ENCODE data around the gene SYNE3.

The SYNE3 gene

GRCh38 chr14:95538801-95539509 is 22.5 kb upstream of the SYNE3 start:
- no peak for DNase-seq

GRCh38 chr14:95537298-95538089 is 21.0 kb upstream of the SYNE3 start:
- DNase-seq = no peak

DNA sequence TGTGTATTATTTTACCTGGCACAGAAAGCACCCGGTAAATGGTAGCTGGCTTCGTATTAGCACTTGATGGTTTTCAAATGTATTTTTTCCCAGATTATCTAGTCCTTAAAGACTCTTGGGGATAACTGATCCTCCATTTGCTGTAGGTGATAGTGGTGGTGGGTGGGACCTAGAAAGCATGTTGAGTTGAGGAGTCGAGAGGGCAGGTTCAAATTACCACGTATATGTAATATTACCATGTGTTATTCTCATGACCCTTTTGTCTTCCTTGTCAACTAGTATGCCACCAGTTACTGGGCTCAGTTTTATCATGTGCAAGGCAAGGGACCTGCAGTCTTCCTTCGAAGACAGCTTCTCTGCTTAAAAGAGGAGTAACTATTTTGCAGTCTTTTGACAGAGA is 20.2 kb upstream of the SYNE3 start:
- peak in 1 of 2 experiments; percentile 31 for DNase-seq

GRCh38 chr14:95536036-95536593 is 19.7 kb upstream of the SYNE3 start:
- no peak for DNase-seq

DNA sequence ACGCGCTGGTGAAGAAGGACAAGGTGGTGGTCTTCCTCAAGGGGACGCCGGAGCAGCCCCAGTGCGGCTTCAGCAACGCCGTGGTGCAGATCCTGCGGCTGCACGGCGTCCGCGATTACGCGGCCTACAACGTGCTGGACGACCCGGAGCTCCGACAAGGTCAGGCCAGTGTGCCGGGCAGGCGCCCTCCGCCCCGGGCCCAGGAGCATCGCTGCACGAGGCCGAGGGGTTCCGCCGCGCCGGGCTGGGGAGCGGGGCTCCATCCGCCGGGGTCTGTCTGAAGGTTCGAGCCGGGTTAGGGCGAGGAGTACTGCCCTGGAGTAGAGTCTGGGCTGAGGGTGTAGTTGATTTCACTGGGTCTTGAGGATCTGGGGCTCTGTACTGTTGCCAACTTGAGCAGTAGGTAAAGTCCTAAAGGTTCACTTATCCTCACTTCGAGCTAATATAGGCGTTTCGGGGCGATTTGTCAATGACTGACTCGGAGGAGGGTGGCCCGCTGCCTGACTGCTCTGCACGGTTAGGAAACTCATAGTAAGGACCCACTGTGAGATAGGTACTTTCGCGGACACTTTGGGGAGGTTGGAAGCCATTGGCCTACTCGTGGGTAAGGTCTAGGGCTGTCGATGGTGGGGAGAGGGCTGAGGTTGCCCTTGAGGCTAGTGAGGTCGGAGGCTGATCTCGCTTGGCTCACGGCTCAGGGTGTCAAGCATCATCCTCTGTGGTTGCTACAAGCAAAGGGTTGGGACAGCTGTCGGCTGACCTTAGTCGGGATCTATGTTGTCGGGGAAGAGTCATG is 19.0 kb upstream of the SYNE3 start:
- DNase-seq = peak in 1 of 2 experiments; percentile 24

- peak; percentile 99 to 100 for DNase-seq
Observed at GRCh38 chr14:95534299-95535225, 18.1 kb upstream of the SYNE3 start, which contains the start of gene GLRX5. Gene GLRX5 (plus strand): TSS chr14:95535050. CDS start chr14:95535090, 40 bp downstream.

- peak in 1 of 2 experiments; percentile 27 for DNase-seq
Observed at GRCh38 chr14:95533822-95534221, 17.4 kb upstream of the SYNE3 start.

DNA sequence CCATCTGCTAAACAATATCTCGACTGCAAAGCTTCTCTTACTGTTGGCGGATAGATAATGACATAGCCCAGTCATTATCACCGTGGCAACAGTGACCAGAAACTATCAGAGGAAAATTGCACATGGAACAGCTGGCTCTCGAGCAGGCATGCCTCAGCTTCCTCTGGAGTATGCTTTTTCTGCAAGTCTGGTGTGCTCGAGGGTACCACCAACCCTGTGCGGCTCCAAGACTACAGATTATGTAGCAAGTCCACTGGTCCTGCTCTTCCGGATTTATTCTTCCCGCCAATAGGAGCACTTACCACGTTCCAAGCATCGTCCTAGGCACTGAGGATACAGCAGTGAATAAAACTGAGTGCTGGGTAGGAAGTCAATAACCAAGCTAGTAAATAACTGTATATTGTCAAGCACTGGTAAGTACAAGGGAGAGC is 17.0 kb upstream of the SYNE3 start:
- DNase-seq = peak in 1 of 2 experiments; percentile 42

GRCh38 chr14:95531969-95532368 is 15.5 kb upstream of the SYNE3 start:
- DNase-seq = no peak

DNA sequence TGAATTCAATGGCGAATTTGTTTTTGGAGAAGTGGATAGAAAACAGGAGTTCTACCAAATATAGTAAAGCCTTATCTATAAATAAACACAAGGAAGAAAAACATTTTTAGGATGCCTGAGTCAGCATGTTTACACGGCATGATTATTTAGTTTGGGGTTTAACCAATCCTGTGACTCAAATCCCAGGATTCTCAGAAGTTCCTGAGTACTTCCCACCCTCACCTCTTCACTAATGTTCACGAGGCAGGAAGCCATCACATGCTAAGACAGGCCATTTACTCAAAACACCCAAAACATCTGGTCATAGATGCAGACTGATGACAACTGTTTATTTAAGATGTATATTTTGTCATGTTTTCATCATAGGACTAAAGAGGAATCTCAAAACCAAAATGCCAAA is 15.0 kb upstream of the SYNE3 start:
- no peak for DNase-seq

GRCh38 chr14:95530473-95531276 is 14.2 kb upstream of the SYNE3 start:
- DNase-seq = no peak

DNA sequence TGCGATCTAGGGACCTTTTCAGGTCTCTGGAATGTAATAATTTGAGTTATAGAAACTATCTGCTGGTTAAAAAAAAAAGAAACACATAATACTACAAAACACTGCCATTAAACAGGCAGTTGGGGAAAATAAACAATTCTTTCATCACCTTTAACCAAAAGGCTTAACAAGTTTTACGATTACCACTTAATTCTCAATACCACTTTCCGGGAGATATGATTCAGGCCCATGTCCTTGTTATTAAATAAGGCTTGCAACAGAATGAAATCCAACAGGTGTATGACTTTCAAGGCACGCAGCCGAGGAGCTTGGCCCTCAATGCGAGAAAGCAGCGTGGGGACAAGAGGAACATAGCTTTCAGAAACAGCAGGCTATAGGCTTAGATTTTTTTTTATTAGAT is 12.8 kb upstream of the SYNE3 start:
- no peak for DNase-seq

DNA sequence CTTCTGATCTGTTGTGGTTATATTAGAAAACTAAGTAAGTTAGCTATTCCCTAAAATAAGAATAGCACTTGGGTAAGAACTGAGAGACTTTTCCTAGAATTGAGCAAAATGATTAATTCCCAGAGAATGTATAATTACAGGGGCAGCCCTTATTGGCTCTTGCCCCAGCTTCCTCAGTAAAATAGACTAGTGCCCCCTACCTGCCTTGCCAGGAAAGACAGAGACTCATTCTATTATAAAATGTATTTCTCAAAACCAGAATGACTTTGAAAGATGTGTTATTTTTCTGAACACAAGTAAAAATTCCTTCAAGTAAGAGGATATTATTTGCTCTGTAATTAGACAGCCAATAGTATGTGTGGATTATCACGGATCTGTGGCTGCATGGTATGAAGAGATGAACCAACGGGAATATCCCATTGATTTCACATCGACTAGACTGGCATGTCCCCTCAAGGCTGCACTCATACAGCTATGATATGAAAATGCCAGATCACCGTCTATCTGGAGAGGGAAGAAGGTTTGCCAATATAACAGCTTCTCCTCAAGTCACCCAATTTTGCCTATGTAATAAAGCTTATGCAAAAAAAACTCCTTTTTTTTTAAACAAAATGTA is 11.0 kb upstream of the SYNE3 start:
- DNase-seq = peak in 1 of 2 experiments; percentile 57

DNA sequence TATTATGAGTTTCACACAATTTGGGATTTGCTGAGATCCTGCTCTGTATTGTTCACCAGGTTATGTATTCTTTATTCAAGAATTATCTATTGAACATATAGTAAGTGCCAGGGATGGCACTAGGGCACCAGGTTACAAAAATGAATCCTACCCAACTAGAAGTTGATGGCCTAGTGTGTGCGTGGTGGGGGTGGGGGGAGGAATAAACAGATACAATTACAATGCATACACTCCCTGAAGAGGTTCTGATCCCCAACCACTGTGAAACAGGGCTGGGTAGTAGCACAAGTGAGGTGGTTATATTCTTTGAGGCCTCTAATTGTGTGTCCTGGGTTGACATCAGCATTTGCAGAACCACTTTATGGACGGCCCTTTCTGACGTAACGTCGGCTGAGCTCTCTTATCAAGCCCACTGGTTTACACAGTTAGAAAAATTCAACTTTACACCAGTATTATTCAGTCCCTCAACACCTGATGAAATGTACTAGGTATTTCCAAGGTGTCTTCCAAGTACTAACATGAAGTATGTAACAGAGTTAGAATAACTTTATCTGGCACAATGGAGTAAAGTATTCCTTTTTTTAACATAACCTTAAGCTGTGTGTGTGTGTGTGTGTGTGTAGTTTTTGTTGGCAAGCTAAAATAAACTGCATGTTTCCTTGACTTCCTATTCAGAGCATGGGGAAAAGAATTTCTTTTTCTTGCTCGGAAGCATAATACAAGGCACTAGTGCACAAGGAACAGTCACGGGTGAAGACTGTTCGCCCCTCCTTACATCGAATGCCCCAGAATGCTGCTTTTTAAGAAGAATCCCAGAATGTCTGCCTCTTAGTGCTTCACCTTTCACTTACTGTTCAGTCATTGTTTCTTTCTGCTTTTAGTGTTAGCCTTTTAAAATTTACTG is 10.3 kb upstream of the SYNE3 start:
- no peak for DNase-seq

DNA sequence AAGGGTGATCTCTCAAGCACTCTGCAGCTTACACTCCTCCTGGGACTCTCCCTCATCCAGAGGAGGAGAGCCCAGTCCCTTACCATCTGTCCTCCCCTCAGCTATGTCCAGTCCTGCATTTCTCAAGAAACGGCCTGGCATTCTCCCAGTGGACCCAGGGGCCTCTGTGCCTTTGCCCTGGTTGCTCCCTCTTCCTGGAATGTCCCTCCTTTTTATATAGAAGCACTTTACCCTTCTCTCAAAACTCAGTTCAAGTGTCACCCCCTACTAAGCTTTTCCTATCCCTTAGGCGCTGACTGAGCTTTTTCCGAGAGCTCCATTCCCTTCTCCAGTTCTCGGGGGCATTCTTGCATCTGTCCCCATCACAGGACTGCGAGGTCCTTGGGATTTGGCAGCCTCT is 9.5 kb upstream of the SYNE3 start:
- no peak for DNase-seq

- DNase-seq = no peak
Observed at GRCh38 chr14:95524706-95525512, 8.5 kb upstream of the SYNE3 start.

DNA sequence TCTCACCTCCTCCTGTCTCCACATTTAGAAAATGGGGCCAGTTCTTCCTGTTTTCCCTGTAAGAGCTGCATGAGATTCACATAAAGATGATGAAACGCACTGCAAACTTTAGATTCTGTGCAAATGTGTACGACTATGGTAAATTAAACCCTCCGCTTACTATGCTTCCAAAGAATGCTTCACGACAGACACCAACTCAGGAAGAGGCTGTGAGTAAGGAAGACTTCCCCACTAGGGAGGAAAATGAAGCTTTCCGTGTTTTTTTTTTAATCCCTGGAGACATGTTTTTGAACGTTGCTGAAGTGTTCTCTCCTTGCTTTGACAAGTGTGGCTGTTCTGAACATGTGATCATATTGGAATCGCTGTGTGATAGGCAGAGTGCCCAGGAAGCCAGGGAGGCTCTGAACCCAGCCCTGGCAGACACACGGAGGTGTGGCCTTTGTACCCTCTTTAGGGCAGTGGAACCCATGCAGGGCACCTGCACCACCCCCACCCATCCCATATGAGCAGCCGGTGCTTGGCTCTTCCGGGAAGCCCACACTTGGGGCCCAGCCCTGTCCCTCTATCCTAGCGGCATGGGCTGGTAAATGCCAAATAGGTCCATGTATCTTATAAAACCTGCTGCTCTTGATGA is 7.5 kb upstream of the SYNE3 start:
- DNase-seq = peak; percentile 65 to 80
